Skeletal muscle cell (primary cell): ENCODE data around the gene WDR4.
"Not testable (repeated sequence)": the region's sequence is repeated elsewhere in the genome, so short reads cannot be mapped to it uniquely, and the experiment has no call there.

Experiments
- DNase-seq: peaks from one replicate; pipeline ENCODE4 v3.0.0-alpha.2; 2010; ENCODE audit warnings: low read depth
- H3K4me3 ChIP-seq: 2 replicates; pipeline ENCODE4 v1.5.1; 2011; ENCODE audit warnings: low read depth, mild to moderate bottlenecking, control low read depth, low read length, moderate library complexity

Gene WDR4, protein sequence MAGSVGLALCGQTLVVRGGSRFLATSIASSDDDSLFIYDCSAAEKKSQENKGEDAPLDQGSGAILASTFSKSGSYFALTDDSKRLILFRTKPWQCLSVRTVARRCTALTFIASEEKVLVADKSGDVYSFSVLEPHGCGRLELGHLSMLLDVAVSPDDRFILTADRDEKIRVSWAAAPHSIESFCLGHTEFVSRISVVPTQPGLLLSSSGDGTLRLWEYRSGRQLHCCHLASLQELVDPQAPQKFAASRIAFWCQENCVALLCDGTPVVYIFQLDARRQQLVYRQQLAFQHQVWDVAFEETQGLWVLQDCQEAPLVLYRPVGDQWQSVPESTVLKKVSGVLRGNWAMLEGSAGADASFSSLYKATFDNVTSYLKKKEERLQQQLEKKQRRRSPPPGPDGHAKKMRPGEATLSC

GRCh38 chr21:42878993-42879787 is at the start of gene WDR4:
Gene WDR4, minus strand, starts transcription at chr21:42879539. Its CDS starts 44 bp downstream, at chr21:42879495.
- peak; percentile 87 for DNase-seq
- H3K4me3 ChIP-seq, result peak within 1 kb of the TSS; percentile 98

DNA sequence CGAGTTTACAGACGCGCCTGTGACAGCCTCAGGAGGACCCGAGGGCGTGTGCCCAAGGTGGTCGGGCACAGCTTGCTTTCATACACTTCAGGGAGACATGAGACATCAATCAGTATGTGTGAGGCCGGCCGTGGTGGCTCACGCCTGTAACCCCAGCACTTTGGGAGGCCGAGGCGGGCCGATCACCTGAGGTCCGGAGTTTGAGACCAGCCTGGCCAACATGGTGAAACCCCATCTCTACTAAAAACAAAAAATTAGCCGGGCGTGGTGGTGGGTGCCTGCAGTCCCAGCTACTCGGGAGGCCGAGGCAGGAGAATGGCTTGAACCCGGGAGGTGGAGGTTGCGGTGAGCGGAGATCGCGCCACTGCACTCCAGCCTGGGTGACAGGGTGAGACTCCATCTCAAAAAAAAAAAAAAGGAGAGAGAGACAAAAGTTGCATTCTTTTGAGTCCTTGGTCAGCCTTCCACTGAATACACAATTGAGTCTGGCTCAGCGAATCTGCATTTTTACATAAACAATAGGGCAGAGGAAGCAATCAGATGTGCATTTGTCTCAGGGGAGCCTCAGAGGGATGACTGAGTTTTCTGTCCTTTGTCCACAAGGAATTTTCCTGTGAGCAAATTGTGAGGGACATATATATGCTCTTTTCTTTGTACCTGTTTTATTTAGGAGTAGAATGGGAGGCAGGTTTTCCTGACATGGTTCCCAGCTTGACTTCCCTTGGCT is 48.3 kb upstream of the WDR4 start:
- not testable (repeated sequence) for H3K4me3 ChIP-seq, DNase-seq

DNA sequence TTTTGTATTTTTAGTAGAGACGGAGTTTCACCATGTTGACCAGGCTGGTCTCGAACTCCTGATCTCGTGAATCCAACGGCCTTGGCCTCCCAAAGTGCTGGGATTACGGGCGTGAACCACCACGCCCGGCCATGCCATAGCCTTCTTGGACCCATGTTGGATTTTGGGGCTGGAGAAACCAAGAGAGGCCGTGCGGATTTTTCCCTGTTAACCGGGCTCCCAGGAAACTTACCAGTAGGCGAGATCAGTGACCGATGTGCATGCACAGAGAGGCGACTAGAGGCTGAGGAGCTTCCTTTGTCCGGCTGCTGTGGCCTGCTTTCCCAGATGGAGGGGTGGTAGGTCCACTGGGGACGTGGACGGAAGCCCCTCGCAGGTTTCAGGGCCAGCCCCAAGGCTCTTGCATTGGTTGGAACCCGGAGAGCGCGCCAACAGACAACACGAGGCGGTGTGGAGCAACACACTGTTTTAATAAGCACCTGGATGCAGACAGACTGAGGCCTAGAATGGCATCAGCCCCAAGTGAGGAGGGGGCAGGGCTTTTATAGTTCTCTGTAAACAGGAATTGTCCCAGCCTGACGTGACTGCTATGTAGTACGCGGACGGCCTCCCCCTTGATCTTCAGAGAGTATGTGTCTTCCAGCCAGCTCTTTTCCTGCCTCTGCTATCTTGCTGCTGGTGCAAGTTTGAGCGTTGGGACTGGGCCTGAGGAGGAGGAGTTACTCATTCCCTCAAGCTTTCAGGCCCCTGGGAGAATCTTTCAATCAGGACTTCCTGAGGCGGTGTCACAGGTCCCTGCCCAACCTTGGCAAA is 46.0 kb upstream of the WDR4 start, which contains the start of gene ERVH48-1:
Gene ERVH48-1 (minus strand): TSS at position 517 of the 813 bp plus-strand sequence. CDS start 6,624 bp downstream, outside the sequence.
- H3K4me3 ChIP-seq, result no peak within 1 kb of the TSS
- DNase-seq, result no peak

- H3K4me3 ChIP-seq, result no peak overlapping the region
- no peak for DNase-seq
These were observed 45.1 kb upstream of the WDR4 start for GRCh38 chr21:42924433-42924751.

DNA sequence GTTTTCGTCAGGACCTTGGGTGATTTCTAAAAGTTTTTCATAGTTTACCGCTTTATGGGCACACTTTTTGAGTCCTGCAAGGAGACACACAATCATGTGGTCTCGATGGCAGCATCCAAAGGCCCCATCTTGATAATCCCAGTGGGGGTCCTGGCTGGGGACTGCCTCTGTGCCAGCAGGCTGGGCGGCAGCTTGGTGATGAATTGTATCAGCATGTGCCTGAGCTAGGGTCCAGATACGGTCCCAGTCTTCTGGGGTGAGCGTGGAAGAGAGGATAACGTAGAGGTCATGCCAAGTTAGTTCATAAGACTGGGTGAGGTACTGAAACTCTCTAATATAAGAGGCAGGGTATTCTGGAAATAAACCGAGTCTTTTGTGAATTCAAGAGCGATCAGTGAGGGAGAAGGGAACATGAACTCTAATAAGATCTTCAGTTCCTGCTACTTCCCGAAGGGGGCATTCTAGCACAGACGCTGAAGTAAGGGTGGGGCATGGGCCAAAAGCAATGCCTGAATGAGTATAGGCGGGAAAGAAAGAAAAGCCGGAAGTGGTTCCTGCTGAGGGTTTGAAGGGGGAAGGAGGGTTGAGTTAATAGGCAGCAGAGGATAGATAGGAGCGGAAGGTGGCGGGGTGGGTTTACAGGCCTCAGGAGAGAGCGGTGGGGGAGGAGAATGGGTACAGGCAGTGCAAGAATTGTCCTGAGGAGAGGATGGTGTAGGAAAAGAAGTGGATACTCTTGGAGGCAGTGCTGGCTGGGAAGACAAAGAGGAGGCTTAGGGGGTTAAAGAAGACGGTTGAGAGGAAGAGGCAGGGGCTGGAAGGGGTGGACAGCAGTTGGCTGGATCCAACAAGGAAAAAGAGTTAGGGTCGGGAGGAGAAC is 44.5 kb upstream of the WDR4 start:
- no peak overlapping the region for H3K4me3 ChIP-seq
- DNase-seq, result peak; percentile 53

GRCh38 chr21:42922918-42923317 is 43.6 kb upstream of the WDR4 start:
- DNase-seq, result no peak
- no peak overlapping the region for H3K4me3 ChIP-seq

DNA sequence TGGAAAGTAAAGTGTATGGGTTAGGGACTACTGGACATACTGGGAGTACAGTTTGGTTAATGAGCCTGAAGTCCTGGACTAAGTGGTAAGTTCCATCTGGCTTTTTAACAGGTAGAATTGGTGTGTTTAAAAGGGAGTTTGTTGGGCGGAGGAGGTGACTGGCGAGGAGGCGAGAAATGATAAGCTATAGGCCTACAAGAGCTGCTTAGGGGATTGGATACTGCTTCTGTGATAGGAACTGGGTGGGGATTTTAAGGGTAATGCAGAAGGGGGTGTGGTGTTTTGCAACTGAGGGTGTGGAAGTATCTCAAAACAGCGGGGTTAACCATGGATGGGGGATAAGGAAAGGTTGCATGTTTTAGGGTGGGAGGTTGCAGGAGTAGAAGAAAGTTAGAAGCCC is 42.6 kb upstream of the WDR4 start:
- DNase-seq, result no peak
- H3K4me3 ChIP-seq, result no peak overlapping the region

DNA sequence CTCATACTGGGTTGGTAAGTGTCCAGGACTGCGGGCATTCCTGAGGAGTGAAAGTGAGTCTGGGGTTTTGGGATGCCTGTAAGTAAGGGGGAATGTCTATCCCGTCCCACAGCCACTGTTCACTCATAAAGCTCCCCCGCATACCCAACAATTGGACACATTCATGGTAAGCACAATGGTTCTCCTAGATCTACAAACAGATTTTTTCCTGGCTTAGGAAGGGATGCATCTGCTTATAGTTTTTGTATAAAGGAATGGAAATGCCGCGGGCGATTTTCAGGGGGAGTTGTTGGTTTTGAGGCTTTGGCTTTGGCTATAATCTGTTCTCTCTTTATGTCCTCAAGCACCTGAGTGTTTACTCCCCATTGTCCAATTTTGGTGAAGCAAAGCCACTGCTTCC is 39.0 kb upstream of the WDR4 start:
- DNase-seq, result no peak
- no peak overlapping the region for H3K4me3 ChIP-seq

- no peak for DNase-seq
- H3K4me3 ChIP-seq, result no peak overlapping the region
These were observed 34.1 kb upstream of the WDR4 start for GRCh38 chr21:42913476-42913875.

- DNase-seq, H3K4me3 ChIP-seq: not testable (repeated sequence)
These were observed 32.6 kb upstream of the WDR4 start for GRCh38 chr21:42911920-42912319.

GRCh38 chr21:42908484-42908883 is 29.1 kb upstream of the WDR4 start:
- DNase-seq, H3K4me3 ChIP-seq: not testable (repeated sequence)

- no peak overlapping the region for H3K4me3 ChIP-seq
- DNase-seq, result no peak
These were observed 26.9 kb upstream of the WDR4 start for GRCh38 chr21:42906233-42906632.

DNA sequence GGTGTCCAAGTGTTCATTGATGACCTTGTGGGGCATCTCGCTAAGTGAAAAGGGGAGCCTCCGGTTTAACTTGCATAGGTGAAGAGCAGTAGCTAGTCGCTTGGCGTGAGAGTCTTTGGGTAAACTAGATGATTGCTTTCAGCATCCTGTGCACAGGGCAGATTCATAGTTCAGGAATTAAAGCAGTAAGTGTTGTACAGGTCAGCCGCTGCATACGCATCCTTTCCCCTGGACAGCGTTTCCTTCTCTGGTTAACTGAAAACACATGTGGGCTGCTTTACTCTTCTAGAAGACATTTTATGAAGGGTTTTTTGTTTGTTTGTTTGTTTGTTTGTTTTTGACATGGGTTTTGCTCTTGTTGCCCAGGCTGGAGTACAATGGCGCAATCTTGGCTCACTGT is 25.9 kb upstream of the WDR4 start:
- no peak overlapping the region for H3K4me3 ChIP-seq
- no peak for DNase-seq

GRCh38 chr21:42903817-42904216 is 24.5 kb upstream of the WDR4 start:
- no peak overlapping the region for H3K4me3 ChIP-seq
- DNase-seq, result no peak

DNA sequence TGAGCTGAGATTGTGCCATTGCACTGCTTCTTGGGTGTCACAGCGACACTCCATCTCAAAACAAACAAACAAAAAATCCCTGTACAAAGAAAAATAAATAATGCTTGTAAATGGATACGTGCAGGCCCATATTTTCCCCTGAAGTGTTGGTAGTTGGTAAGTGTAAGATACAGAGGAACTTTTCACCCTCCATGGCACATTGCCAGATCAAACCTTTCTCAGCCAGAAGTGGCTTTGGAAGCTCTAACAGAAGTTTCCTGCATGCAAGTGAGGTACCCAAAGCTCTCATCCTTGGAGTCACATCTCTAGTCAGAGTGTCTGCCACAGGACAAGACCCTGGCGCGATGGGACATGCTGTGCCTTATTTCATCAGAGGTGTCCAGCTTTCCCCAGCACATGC is 21.1 kb upstream of the WDR4 start:
- DNase-seq, result no peak
- H3K4me3 ChIP-seq, result no peak overlapping the region

DNA sequence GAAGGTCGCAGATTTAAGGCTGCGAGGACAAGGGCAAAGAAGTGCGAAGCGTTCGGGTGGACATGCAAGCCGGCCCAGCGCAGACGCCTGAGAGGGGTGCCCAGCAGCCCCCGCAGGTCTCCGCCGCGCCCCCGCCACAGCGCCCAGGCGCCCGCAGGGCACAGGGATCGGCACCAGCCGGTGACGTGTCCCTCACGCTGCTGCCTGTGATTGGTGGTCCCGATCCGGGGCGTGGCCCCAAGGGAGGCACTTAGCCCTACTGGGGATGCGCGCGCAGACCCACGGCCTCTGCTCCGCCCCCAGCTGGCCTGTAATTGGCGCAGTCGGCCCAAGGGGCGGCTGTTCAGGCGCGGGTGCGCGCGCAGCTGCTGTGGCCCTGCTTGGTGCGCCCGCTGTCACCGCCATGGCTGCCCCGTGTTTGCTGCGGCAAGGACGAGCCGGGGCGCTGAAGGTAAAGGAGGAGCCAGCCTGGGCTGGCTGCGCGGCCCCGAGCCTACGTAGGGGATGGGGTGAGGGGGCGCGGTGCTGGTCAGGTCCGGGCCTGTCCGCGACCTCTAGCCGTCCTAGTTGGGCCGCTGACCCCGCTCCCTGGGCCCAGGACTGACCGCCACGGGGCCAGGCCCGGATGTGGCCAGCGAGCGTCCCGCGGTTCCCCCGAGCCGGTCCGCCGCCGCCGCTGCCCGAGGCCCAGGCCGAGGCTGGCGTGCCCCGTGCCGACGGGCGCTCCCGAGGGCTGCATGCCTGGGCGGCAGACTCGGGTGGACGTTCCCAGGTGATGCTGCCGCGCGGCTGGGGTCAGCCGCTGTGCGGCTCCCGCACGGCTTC is 13.8 kb upstream of the WDR4 start, which contains the start of gene NDUFV3:
Gene NDUFV3 (plus strand): TSS at position 379 of the 825 bp plus-strand sequence. CDS start 25 bp downstream, at position 404.
- H3K4me3 ChIP-seq, result peak within 1 kb of the TSS; percentile 68
- DNase-seq, result peak; percentile 88

GRCh38 chr21:42892582-42892930 is 13.2 kb upstream of the WDR4 start:
- no peak for DNase-seq
- peak overlapping the region; percentile 68 for H3K4me3 ChIP-seq
